GM12872 (cell line): ENCODE data around the gene REM1.

Source experiments
- TF ChIP-seq, protein P1 (sequence below): IDR thresholded peaks from 3 replicates; pipeline ENCODE4 v1.5.1; 2011; ENCODE audit warnings: low read depth, mild to moderate bottlenecking, low read length, moderate library complexity; ENCODE audit not compliant: insufficient read depth

The REM1 gene

DNA sequence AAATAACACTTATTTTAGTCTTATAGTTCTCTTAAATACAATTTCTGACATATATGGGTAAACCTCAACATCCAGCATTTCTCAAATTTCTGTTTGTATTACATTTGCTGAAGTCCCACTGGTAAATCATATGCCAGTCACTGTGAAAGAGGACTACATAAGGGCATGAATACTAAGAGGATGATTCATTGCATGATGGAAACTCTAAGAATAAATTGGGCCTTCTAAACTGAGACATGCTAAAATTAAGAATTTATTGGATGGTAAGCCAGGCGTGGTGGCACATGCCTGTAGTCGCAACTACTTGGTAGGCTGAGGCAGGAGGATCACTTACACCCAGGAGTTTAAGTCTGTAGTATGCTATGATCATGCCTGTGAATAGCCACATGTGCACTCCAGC, 22.5 kb upstream of the REM1 start:
- TF ChIP-seq, protein P1, sequence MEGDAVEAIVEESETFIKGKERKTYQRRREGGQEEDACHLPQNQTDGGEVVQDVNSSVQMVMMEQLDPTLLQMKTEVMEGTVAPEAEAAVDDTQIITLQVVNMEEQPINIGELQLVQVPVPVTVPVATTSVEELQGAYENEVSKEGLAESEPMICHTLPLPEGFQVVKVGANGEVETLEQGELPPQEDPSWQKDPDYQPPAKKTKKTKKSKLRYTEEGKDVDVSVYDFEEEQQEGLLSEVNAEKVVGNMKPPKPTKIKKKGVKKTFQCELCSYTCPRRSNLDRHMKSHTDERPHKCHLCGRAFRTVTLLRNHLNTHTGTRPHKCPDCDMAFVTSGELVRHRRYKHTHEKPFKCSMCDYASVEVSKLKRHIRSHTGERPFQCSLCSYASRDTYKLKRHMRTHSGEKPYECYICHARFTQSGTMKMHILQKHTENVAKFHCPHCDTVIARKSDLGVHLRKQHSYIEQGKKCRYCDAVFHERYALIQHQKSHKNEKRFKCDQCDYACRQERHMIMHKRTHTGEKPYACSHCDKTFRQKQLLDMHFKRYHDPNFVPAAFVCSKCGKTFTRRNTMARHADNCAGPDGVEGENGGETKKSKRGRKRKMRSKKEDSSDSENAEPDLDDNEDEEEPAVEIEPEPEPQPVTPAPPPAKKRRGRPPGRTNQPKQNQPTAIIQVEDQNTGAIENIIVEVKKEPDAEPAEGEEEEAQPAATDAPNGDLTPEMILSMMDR: no peak

DNA sequence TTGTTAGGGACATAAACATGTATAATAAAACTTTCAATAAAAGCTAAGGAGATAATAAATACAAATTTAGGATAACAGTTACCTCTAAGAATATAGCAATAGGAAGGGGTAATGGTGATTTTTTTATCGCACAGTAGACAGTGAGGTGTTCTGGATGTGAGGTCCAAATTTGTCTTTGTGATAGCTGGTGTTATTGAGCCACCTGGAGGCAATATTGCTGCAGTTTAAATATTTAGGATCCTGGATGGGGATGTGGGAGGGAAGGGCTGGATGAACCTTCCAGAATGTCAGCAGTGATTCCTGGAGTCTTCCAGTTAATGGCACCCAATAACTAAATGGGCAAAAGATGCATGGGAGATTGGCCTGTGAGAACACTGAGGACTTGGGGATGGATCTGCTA, 20.7 kb upstream of the REM1 start:
- TF ChIP-seq, protein P1: no peak

- TF ChIP-seq, protein P1: no peak
Observed at GRCh38 chr20:31472395-31473330, 2.4 kb upstream of the REM1 start.

DNA sequence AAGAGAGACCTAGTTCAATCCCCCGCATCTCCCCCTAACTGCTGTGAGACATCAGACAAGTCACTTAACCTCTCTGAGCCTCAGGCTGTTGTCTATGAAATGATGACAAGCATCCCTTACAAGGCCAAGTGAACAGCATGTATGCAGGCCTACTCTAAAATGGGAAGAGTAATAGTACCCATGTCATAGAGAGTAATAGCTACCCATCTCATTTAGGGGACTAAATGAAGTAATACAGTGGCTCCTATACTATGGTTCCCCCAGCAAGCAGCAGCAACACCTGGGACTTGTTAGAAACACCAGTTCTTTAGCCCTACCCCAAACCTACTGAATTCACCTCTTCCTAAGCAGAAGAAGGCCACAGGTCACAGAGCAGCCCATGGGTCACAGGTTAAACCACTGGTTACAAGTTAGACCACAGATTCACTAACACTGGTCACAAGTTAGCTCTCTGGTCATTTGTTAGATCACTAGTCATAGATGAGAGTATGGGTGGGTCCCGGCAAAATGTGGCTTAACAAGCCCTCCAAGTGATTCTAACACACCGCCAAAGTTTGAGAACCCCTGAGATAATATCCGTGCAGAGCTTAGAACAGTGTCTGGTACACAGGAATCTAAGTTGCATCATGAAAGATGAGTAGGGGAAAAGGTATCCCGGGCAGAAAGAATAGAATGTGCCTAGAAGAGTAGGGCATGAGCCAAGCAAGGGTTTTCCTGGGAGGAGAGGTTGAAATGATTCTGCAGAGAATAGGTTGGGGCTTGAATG, 1.6 kb upstream of the REM1 start:
- TF ChIP-seq, protein P1: no peak

GRCh38 chr20:31474097-31474436, 1.0 kb upstream of the REM1 start:
- TF ChIP-seq, protein P1: no peak

DNA sequence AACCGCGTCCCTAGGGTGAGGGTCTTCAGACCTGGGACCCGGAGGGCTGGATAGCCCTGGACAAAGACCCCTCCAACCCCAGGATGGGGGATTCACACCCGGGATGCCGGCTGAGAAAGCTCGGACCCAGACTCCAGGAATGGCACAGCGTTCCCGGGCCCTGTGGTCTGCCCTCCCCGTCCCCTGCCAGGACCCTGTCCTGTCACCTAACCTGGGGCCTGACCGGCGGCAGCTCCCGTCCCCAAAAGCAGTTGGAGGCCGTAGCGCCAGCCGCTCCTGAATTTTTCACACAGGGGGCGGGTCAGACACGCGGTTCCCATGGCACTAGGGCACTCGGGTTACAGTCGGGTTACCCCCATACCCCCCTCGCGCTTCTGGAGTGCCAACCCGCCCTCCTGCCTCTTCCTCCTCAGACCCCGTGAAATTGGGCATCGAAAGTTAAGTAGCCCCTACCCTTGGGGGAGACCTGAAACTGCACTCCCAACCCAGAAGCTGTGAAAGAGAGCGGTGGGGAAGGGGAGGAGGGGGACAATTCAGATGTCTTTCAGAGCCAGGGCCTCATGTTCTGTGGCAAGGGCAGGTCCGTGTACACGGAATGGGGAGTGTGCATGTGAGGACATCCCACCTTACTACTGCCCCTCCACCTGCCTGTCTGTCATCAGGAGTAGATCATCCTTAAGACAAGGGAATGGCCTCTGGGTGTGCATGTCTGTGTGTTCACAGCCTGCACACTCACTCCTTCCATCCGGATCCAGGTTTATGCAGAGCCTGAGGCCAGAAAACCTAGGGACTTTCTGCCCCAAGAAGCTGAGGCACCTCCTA, 595 bp downstream of the REM1 start:
- TF ChIP-seq, protein P1: no peak

DNA sequence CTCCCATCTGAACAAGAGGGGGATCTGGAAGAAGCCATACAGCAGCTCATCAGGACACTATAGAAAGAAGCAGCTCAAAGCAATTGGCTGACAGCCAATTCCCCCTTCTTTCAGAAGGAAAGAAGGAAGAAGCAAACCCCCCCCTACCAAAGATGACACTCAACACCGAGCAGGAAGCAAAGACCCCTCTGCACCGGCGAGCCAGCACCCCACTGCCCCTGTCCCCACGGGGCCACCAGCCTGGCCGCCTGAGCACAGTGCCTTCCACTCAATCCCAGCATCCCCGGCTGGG, 1.2 kb downstream of the REM1 start:
- TF ChIP-seq, protein P1: no peak
